ENCODE measurements around the gene CELA3B.
"Not testable (repeated sequence)": the region's sequence is repeated elsewhere in the genome, so short reads cannot be mapped to it uniquely, and the experiment has no call there.

The CELA3B gene

GRCh38 chr1:21999645-22000044 is 22.8 kb downstream of the CELA3B start:
- H3K4me3 ChIP-seq (ENCODE audit: low read depth, low read length), result not testable (repeated sequence)

GRCh38 chr1:22001409-22001808 is 24.6 kb downstream of the CELA3B start, which contains the start of gene CELA3A:
CELA3A (plus strand) TSS chr1:22001657; CDS start chr1:22001675, 18 bp downstream.
- Histone ChIP-seq H3K27me3 (ENCODE audit: control insufficient read depth, insufficient read depth, low read length) (no peaks in the 10 kb centered on the region), H3K4me1 (ENCODE audit: control insufficient read depth, insufficient read depth, low read length) (no peaks in the 10 kb centered on the region), H3K27ac (ENCODE audit: low read depth, low read length) (no peak within 1 kb of the TSS), H3K9ac (ENCODE audit: low read depth, low read length) (no peak within 1 kb of the TSS), H3K36me3 (ENCODE audit: control insufficient read depth, insufficient read depth, low read length) (no peaks in the 10 kb centered on the region), H3K4me3 (ENCODE audit: low read depth, low read length) (no peak within 1 kb of the TSS), H3K9me3 (ENCODE audit: control insufficient read depth, insufficient read depth, low read length) (no peaks in the 10 kb centered on the region)

More at GRCh38 chr1:21999645-22000044, 22.8 kb downstream of the CELA3B start:
- not testable (repeated sequence) for H3K36me3 ChIP-seq (ENCODE audit: control insufficient read depth, insufficient read depth, low read length); H3K27me3 ChIP-seq (ENCODE audit: control insufficient read depth, insufficient read depth, low read length); H3K9me3 ChIP-seq (ENCODE audit: control insufficient read depth, insufficient read depth, low read length); H3K4me1 ChIP-seq (ENCODE audit: control insufficient read depth, insufficient read depth, low read length); H3K9ac ChIP-seq (ENCODE audit: low read depth, low read length); H3K27ac ChIP-seq (ENCODE audit: low read depth, low read length)

- H3K9ac ChIP-seq (ENCODE audit: low read depth, low read length); H3K36me3 ChIP-seq (ENCODE audit: control insufficient read depth, insufficient read depth, low read length); H3K27me3 ChIP-seq (ENCODE audit: control insufficient read depth, insufficient read depth, low read length); H3K4me3 ChIP-seq (ENCODE audit: low read depth, low read length); H3K9me3 ChIP-seq (ENCODE audit: control insufficient read depth, insufficient read depth, low read length); H3K4me1 ChIP-seq (ENCODE audit: control insufficient read depth, insufficient read depth, low read length); H3K27ac ChIP-seq (ENCODE audit: low read depth, low read length): not testable (repeated sequence)
These were observed 25.6 kb downstream of the CELA3B start for GRCh38 chr1:22002461-22002860.

- not testable (repeated sequence) for H3K4me1 ChIP-seq (ENCODE audit: control insufficient read depth, insufficient read depth, low read length); H3K27me3 ChIP-seq (ENCODE audit: control insufficient read depth, insufficient read depth, low read length); H3K36me3 ChIP-seq (ENCODE audit: control insufficient read depth, insufficient read depth, low read length); H3K9me3 ChIP-seq (ENCODE audit: control insufficient read depth, insufficient read depth, low read length); H3K9ac ChIP-seq (ENCODE audit: low read depth, low read length); H3K27ac ChIP-seq (ENCODE audit: low read depth, low read length); H3K4me3 ChIP-seq (ENCODE audit: low read depth, low read length)
These were observed 26.1 kb downstream of the CELA3B start for GRCh38 chr1:22002875-22003274.

GRCh38 chr1:22003959-22004358 is 27.1 kb downstream of the CELA3B start:
- H3K36me3 ChIP-seq (ENCODE audit: control insufficient read depth, insufficient read depth, low read length); H3K9me3 ChIP-seq (ENCODE audit: control insufficient read depth, insufficient read depth, low read length); H3K9ac ChIP-seq (ENCODE audit: low read depth, low read length); H3K4me3 ChIP-seq (ENCODE audit: low read depth, low read length); H3K27me3 ChIP-seq (ENCODE audit: control insufficient read depth, insufficient read depth, low read length); H3K27ac ChIP-seq (ENCODE audit: low read depth, low read length); H3K4me1 ChIP-seq (ENCODE audit: control insufficient read depth, insufficient read depth, low read length): not testable (repeated sequence)

GRCh38 chr1:22005261-22006149 is 28.7 kb downstream of the CELA3B start:
- not testable (repeated sequence) for H3K9ac ChIP-seq (ENCODE audit: low read depth, low read length); H3K9me3 ChIP-seq (ENCODE audit: control insufficient read depth, insufficient read depth, low read length); H3K4me3 ChIP-seq (ENCODE audit: low read depth, low read length)

GRCh38 chr1:22006736-22007135 is 29.9 kb downstream of the CELA3B start:
- not testable (repeated sequence) for H3K9ac ChIP-seq (ENCODE audit: low read depth, low read length); H3K27ac ChIP-seq (ENCODE audit: low read depth, low read length); H3K36me3 ChIP-seq (ENCODE audit: control insufficient read depth, insufficient read depth, low read length); H3K27me3 ChIP-seq (ENCODE audit: control insufficient read depth, insufficient read depth, low read length); H3K4me1 ChIP-seq (ENCODE audit: control insufficient read depth, insufficient read depth, low read length); H3K9me3 ChIP-seq (ENCODE audit: control insufficient read depth, insufficient read depth, low read length); H3K4me3 ChIP-seq (ENCODE audit: low read depth, low read length)

More at GRCh38 chr1:22005261-22006149, 28.7 kb downstream of the CELA3B start:
- H3K27me3 ChIP-seq (ENCODE audit: control insufficient read depth, insufficient read depth, low read length); H3K4me1 ChIP-seq (ENCODE audit: control insufficient read depth, insufficient read depth, low read length); H3K27ac ChIP-seq (ENCODE audit: low read depth, low read length); H3K36me3 ChIP-seq (ENCODE audit: control insufficient read depth, insufficient read depth, low read length): not testable (repeated sequence)

- not testable (repeated sequence) for H3K27me3 ChIP-seq (ENCODE audit: control insufficient read depth, insufficient read depth, low read length); H3K27ac ChIP-seq (ENCODE audit: low read depth, low read length); H3K9ac ChIP-seq (ENCODE audit: low read depth, low read length); H3K9me3 ChIP-seq (ENCODE audit: control insufficient read depth, insufficient read depth, low read length); H3K4me1 ChIP-seq (ENCODE audit: control insufficient read depth, insufficient read depth, low read length); H3K36me3 ChIP-seq (ENCODE audit: control insufficient read depth, insufficient read depth, low read length); H3K4me3 ChIP-seq (ENCODE audit: low read depth, low read length)
These were observed 30.4 kb downstream of the CELA3B start for GRCh38 chr1:22007262-22007661.

GRCh38 chr1:22009566-22009965 is 32.7 kb downstream of the CELA3B start:
- not testable (repeated sequence) for H3K9ac ChIP-seq (ENCODE audit: low read depth, low read length); H3K4me3 ChIP-seq (ENCODE audit: low read depth, low read length); H3K9me3 ChIP-seq (ENCODE audit: control insufficient read depth, insufficient read depth, low read length); H3K27ac ChIP-seq (ENCODE audit: low read depth, low read length); H3K36me3 ChIP-seq (ENCODE audit: control insufficient read depth, insufficient read depth, low read length); H3K4me1 ChIP-seq (ENCODE audit: control insufficient read depth, insufficient read depth, low read length); H3K27me3 ChIP-seq (ENCODE audit: control insufficient read depth, insufficient read depth, low read length)

GRCh38 chr1:22012752-22013151 is 35.9 kb downstream of the CELA3B start:
- not testable (repeated sequence) for H3K9me3 ChIP-seq (ENCODE audit: control insufficient read depth, insufficient read depth, low read length); H3K36me3 ChIP-seq (ENCODE audit: control insufficient read depth, insufficient read depth, low read length); H3K4me1 ChIP-seq (ENCODE audit: control insufficient read depth, insufficient read depth, low read length); H3K27me3 ChIP-seq (ENCODE audit: control insufficient read depth, insufficient read depth, low read length); H3K4me3 ChIP-seq (ENCODE audit: low read depth, low read length); H3K9ac ChIP-seq (ENCODE audit: low read depth, low read length); H3K27ac ChIP-seq (ENCODE audit: low read depth, low read length)

- H3K27ac ChIP-seq (ENCODE audit: low read depth, low read length); H3K4me3 ChIP-seq (ENCODE audit: low read depth, low read length); H3K9me3 ChIP-seq (ENCODE audit: control insufficient read depth, insufficient read depth, low read length); H3K4me1 ChIP-seq (ENCODE audit: control insufficient read depth, insufficient read depth, low read length); H3K9ac ChIP-seq (ENCODE audit: low read depth, low read length); H3K36me3 ChIP-seq (ENCODE audit: control insufficient read depth, insufficient read depth, low read length); H3K27me3 ChIP-seq (ENCODE audit: control insufficient read depth, insufficient read depth, low read length): not testable (repeated sequence)
These were observed 37.9 kb downstream of the CELA3B start for GRCh38 chr1:22014575-22015206.
